MM.1S (cell line): ENCODE data around the gene TTYH1.

Experiments
- DNase-seq: peaks from one replicate; pipeline ENCODE4 v3.0.0-alpha.2; 2015
- H2AFZ ChIP-seq: fragments of 300-600 bp; sonication (generic); 2 replicates; pipeline ENCODE4 v1.6.0; 2016; ENCODE audit warnings: antibody characterized with exemption, low read length
- H3F3A ChIP-seq: fragments of 300-600 bp; sonication (generic); 2 replicates; pipeline ENCODE4 v1.6.1; 2016; ENCODE audit warnings: mild to moderate bottlenecking, antibody characterized with exemption, low read length, moderate library complexity, mixed read lengths; ENCODE audit not compliant: insufficient read depth
- H3K27ac ChIP-seq: fragments of 300-600 bp; sonication (generic); 2 replicates; pipeline ENCODE4 v1.5.1; 2016; ENCODE audit warnings: mild to moderate bottlenecking, low read length
- H3K27me3 ChIP-seq: fragments of 300-600 bp; sonication (generic); replicated peaks from 2 replicates; pipeline ENCODE4 v1.6.0; 2016; ENCODE audit warnings: low read length; ENCODE audit not compliant: insufficient read depth
- H3K36me3 ChIP-seq: fragments of 300-600 bp; sonication (generic); replicated peaks from 2 replicates; pipeline ENCODE4 v1.6.1; 2016; ENCODE audit warnings: mild to moderate bottlenecking, low read length, mixed read lengths; ENCODE audit not compliant: insufficient read depth
- H3K4me1 ChIP-seq: fragments of 300-600 bp; sonication (generic); 2 replicates; pipeline ENCODE4 v1.6.1; 2016; ENCODE audit warnings: low read length, mixed read lengths
- H3K4me2 ChIP-seq: fragments of 300-600 bp; sonication (generic); 2 replicates; pipeline ENCODE4 v1.6.0; 2016; ENCODE audit warnings: low read depth, low read length
- H3K4me3 ChIP-seq: fragments of 300-600 bp; sonication (generic); 2 replicates; pipeline ENCODE4 v1.5.1; 2016; ENCODE audit warnings: low read length, mixed read lengths
- H3K79me2 ChIP-seq: fragments of 300-600 bp; sonication (generic); 2 replicates; pipeline ENCODE4 v1.6.1; 2016; ENCODE audit warnings: mixed run types, low read length, mixed read lengths
- H3K9ac ChIP-seq: fragments of 300-600 bp; sonication (generic); 2 replicates; pipeline ENCODE4 v1.6.1; 2016; ENCODE audit warnings: low read length, mixed read lengths
- H3K9me2 ChIP-seq: fragments of 300-600 bp; sonication (generic); replicated peaks from 2 replicates; pipeline ENCODE4 v1.6.1; 2016; ENCODE audit warnings: mild to moderate bottlenecking, low read length, mixed read lengths; ENCODE audit not compliant: insufficient read depth
- H3K9me3 ChIP-seq: fragments of 300-600 bp; sonication (generic); replicated peaks from 2 replicates; pipeline ENCODE4 v1.6.1; 2016; ENCODE audit warnings: mild to moderate bottlenecking, low read length, mixed read lengths; ENCODE audit not compliant: insufficient read depth
- H4K20me1 ChIP-seq: fragments of 300-600 bp; sonication (generic); 2 replicates; pipeline ENCODE4 v1.6.1; 2016; ENCODE audit warnings: mild to moderate bottlenecking, low read length, moderate library complexity, mixed read lengths; ENCODE audit not compliant: insufficient read depth
- CTCF ChIP-seq: fragments of 300-600 bp; sonication (generic); IDR thresholded peaks from 2 replicates; pipeline ENCODE4 v1.5.1; 2016; ENCODE audit warnings: antibody characterized with exemption, low read length, mixed read lengths
- EZH2 ChIP-seq: fragments of 300-600 bp; sonication (generic); optimal IDR thresholded peaks from 2 replicates; pipeline ENCODE3; 2017; ENCODE audit warnings: low read depth, mild to moderate bottlenecking, antibody characterized with exemption, low read length, mixed read lengths
- EZH2phosphoT487 ChIP-seq: fragments of 300-600 bp; sonication (generic); IDR thresholded peaks from 2 replicates; pipeline ENCODE4 v1.6.1; 2018; ENCODE audit warnings: antibody characterized with exemption, low read length

TTYH1 gene

GRCh38 chr19:54453921-54454780 is 38.9 kb downstream of the TTYH1 start:
- no peaks in the 10 kb centered on the region for H3K27me3 ChIP-seq
- peaks cover 89% of the 10 kb centered on the region for H3K79me2 ChIP-seq
- H3K4me3 ChIP-seq = no peak overlapping the region
- H3K4me1 ChIP-seq = peaks cover 5% of the 10 kb centered on the region; the same call in 1 of the 2 replicates
- H3K9me2 ChIP-seq = no peaks in the 10 kb centered on the region
- H3K36me3 ChIP-seq = peaks cover 31% of the 10 kb centered on the region
- TF ChIP-seq CTCF = no peak
- TF ChIP-seq EZH2phosphoT487 = no peak
- no peak for TF ChIP-seq EZH2
- H3K9ac ChIP-seq = no peak overlapping the region
- H3K9me3 ChIP-seq = no peaks in the 10 kb centered on the region
- no peak overlapping the region for H3K27ac ChIP-seq
- no peak overlapping the region for H3K4me2 ChIP-seq
- H3F3A ChIP-seq = peaks cover 6% of the 10 kb centered on the region; the same call in 1 of the 2 replicates
- no peak overlapping the region for H2AFZ ChIP-seq
- peaks cover 25% of the 10 kb centered on the region for H4K20me1 ChIP-seq
- no peak for DNase-seq

- Histone ChIP-seq H3K9me2 (no peaks in the 10 kb centered on the region), H3F3A (peaks cover 7% of the 10 kb centered on the region; the same call in 1 of the 2 replicates), H3K79me2 (peaks cover 88% of the 10 kb centered on the region), H3K4me3 (no peak overlapping the region), H2AFZ (no peak overlapping the region), H3K9me3 (no peaks in the 10 kb centered on the region), H3K4me2 (no peak overlapping the region), H4K20me1 (peaks cover 25% of the 10 kb centered on the region), H3K4me1 (peaks cover 5% of the 10 kb centered on the region; the same call in 1 of the 2 replicates), H3K27me3 (no peaks in the 10 kb centered on the region), H3K9ac (no peak overlapping the region), H3K27ac (no peak overlapping the region), H3K36me3 (peaks cover 31% of the 10 kb centered on the region)
- TF ChIP-seq CTCF (no peak), EZH2phosphoT487 (no peak), EZH2 (no peak)
- no peak for DNase-seq
These were observed 39.8 kb downstream of the TTYH1 start for GRCh38 chr19:54454781-54455675.

GRCh38 chr19:54455786-54456422 is 40.6 kb downstream of the TTYH1 start:
- Histone ChIP-seq H3K27ac (no peak overlapping the region), H3F3A (peaks cover 7% of the 10 kb centered on the region; the same call in 1 of the 2 replicates), H2AFZ (no peak overlapping the region), H3K9me3 (no peaks in the 10 kb centered on the region), H3K79me2 (peaks cover 79% of the 10 kb centered on the region), H3K36me3 (peaks cover 31% of the 10 kb centered on the region), H3K9ac (no peak overlapping the region), H4K20me1 (peaks cover 18% of the 10 kb centered on the region), H3K4me1 (peaks cover 3% of the 10 kb centered on the region; the same call in 1 of the 2 replicates), H3K9me2 (no peaks in the 10 kb centered on the region), H3K4me2 (no peak overlapping the region), H3K4me3 (no peak overlapping the region), H3K27me3 (no peaks in the 10 kb centered on the region)
- no peak for TF ChIP-seq CTCF
- no peak for TF ChIP-seq EZH2
- TF ChIP-seq EZH2phosphoT487 = no peak
- no peak for DNase-seq
